ENCODE data around the gene DLG2.

DNA sequence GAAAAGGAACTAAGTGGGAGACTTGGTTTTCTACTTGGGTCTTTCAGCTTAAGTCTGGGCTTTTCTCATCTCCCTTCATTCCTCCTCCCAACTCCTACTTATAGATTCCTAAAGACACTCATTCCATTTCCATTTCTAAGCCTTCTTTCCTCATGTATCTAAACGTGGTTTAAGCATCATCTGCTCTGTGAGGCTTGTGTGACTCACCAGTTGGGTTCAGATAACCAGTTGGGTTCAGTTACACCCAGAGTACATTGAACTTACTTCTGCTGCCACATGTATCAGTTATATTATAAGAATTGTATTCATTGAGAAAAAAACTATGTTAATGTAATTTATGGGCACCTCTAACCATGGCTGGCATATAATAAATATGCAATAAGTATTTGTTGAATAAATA lies 1509.8 kb downstream of the DLG2 start:
- TF ChIP-seq, protein P1, sequence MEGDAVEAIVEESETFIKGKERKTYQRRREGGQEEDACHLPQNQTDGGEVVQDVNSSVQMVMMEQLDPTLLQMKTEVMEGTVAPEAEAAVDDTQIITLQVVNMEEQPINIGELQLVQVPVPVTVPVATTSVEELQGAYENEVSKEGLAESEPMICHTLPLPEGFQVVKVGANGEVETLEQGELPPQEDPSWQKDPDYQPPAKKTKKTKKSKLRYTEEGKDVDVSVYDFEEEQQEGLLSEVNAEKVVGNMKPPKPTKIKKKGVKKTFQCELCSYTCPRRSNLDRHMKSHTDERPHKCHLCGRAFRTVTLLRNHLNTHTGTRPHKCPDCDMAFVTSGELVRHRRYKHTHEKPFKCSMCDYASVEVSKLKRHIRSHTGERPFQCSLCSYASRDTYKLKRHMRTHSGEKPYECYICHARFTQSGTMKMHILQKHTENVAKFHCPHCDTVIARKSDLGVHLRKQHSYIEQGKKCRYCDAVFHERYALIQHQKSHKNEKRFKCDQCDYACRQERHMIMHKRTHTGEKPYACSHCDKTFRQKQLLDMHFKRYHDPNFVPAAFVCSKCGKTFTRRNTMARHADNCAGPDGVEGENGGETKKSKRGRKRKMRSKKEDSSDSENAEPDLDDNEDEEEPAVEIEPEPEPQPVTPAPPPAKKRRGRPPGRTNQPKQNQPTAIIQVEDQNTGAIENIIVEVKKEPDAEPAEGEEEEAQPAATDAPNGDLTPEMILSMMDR (IDR thresholded peaks at IDR 0.05; ENCODE audit: low read length): no peak
- TF ChIP-seq EZH2 (optimal IDR thresholded peaks at IDR 0.05; ENCODE audit: low read depth, low read length) (no peak), EZH2phosphoT487 (IDR thresholded peaks at IDR 0.05; ENCODE audit: low read length) (no peak)

Measured in MM.1S (cell line).